Measurements from ENCODE around the gene FAM3C. TPM values are rescaled to one million over a fixed set of nuclear protein-coding genes. Genes with fewer than 3 reads are reported as not detected.

The FAM3C gene
- total and polyA plus RNA-seq, 10 of the 15 experiments (the other 5 are each of a cell fraction or from before 2014, with no cell fraction given): 11.0 to 110 (median 27.8) TPM

DNA sequence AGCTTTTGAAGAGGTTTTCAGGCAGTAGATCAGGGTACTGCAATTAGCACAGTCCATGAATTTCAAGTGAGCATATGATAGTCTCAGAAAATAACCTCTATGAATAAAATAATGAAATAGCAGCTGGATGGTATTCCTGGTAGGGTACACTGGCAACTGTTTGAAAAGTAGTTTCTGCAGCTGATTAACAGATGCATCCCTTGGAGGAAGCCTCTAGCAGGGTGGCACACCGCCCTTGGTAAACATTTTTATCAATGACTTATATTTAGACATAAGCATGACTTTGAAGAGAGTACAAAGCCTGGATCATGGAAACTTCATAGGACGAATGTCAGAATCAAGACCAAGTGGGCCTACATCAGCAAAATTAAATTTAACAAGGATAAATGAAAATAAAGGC, 40.5 kb downstream of the FAM3C start (continued):
- TF ChIP-seq, protein P1, sequence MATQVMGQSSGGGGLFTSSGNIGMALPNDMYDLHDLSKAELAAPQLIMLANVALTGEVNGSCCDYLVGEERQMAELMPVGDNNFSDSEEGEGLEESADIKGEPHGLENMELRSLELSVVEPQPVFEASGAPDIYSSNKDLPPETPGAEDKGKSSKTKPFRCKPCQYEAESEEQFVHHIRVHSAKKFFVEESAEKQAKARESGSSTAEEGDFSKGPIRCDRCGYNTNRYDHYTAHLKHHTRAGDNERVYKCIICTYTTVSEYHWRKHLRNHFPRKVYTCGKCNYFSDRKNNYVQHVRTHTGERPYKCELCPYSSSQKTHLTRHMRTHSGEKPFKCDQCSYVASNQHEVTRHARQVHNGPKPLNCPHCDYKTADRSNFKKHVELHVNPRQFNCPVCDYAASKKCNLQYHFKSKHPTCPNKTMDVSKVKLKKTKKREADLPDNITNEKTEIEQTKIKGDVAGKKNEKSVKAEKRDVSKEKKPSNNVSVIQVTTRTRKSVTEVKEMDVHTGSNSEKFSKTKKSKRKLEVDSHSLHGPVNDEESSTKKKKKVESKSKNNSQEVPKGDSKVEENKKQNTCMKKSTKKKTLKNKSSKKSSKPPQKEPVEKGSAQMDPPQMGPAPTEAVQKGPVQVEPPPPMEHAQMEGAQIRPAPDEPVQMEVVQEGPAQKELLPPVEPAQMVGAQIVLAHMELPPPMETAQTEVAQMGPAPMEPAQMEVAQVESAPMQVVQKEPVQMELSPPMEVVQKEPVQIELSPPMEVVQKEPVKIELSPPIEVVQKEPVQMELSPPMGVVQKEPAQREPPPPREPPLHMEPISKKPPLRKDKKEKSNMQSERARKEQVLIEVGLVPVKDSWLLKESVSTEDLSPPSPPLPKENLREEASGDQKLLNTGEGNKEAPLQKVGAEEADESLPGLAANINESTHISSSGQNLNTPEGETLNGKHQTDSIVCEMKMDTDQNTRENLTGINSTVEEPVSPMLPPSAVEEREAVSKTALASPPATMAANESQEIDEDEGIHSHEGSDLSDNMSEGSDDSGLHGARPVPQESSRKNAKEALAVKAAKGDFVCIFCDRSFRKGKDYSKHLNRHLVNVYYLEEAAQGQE (IDR thresholded peaks at IDR 0.05; ENCODE audit: low read depth, low read length): no peak
- TF ChIP-seq, protein P2, sequence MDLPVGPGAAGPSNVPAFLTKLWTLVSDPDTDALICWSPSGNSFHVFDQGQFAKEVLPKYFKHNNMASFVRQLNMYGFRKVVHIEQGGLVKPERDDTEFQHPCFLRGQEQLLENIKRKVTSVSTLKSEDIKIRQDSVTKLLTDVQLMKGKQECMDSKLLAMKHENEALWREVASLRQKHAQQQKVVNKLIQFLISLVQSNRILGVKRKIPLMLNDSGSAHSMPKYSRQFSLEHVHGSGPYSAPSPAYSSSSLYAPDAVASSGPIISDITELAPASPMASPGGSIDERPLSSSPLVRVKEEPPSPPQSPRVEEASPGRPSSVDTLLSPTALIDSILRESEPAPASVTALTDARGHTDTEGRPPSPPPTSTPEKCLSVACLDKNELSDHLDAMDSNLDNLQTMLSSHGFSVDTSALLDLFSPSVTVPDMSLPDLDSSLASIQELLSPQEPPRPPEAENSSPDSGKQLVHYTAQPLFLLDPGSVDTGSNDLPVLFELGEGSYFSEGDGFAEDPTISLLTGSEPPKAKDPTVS (IDR thresholded peaks at IDR 0.05; ENCODE audit: low read depth, low read length): no peak
- TF ChIP-seq RBBP5 (conservative IDR thresholded peaks at IDR 0.05): no peak
- no peak for TF ChIP-seq CBX5 (IDR thresholded peaks at IDR 0.05; ENCODE audit: low read depth)
- no peak for TF ChIP-seq SMC3 (IDR thresholded peaks at IDR 0.05; ENCODE audit: borderline replicate concordance, low read length)

DNA sequence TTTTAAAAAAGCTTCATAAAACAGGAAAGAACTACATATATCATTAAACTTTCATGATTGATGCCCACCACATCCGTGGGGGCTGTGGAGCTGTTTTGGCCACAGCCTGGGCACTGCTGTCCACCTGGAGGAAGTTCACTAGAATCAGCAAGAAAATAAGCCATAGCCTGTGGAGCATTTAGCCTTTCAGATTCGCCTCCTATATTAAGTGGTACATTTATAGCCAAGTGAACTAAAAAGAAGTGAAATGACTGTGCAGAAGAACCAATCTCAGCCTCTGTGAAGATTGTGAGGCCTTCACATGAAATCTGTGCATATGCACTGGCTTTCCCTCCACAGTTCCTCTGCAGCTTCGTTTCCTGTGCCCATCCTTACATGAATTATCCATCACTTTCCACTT, 43.8 kb downstream of the FAM3C start:
- H3K27ac ChIP-seq (ENCODE audit: control insufficient read depth, insufficient read depth): no peak overlapping the region
- no peaks in the 10 kb centered on the region for H3K9me3 ChIP-seq (replicated peaks; ENCODE audit: control insufficient read depth, insufficient read depth, low read length)
- SMC1A ChIA-PET (ENCODE audit: uncharacterized antibody, unreplicated experiment): interaction anchor here (0.8 to 3.2 kb wide), 13 partner anchors 9 to 224 kb away, joined by 3 to 23 read pairs (median 4); no protein-coding TSS in a partner anchor
- no peak overlapping the region for H3K9ac ChIP-seq (ENCODE audit: control insufficient read depth, insufficient read depth, low read length)
- no peak overlapping the region for H2AFZ ChIP-seq (ENCODE audit: control insufficient read depth, low read depth, low read length)
- 0 out of 2 replicates have a peak, but pooled peaks have one; percentile 17 for TF ChIP-seq IRF4 (IDR thresholded peaks at IDR 0.05; ENCODE audit: low read depth, low read length)
- no peak for TF ChIP-seq LARP7 (IDR thresholded peaks at IDR 0.05)
- 0 out of 2 replicates have a peak, but pooled peaks have one; percentile 18 for TF ChIP-seq JUNB (IDR thresholded peaks at IDR 0.05)
- ATAC-seq: peak; percentile 37
- no peaks in the 10 kb centered on the region for H4K20me1 ChIP-seq (ENCODE audit: control insufficient read depth, insufficient read depth)
- H3K27me3 ChIP-seq (replicated peaks in 1 of 2; ENCODE audit: control insufficient read depth in 2 of 2, insufficient read depth in 2 of 2, low read length in 1 of 2): no peaks in the 10 kb centered on the region
- no peaks in the 10 kb centered on the region for H3K4me1 ChIP-seq (ENCODE audit: control insufficient read depth, insufficient read depth, low read length)
- in situ Hi-C loops (cut with MboI): no loop called here
- WGBS (ENCODE audit: insufficient coverage, insufficient replicate concordance, low lambda C conversion rate, missing lambda C conversion rate): 9% methylated on average over 3 of the region's 3 CpGs
- POLR2A ChIA-PET: interaction anchor here (0.7 to 1.3 kb wide), 2 partner anchors 44 to 178 kb away, joined by 3 read pairs; partner anchors contain the start of gene FAM3C
- no peaks in the 10 kb centered on the region for H3K79me2 ChIP-seq (ENCODE audit: control insufficient read depth, insufficient read depth, low read length)
- intact Hi-C loops (cut with micrococcal nuclease; ENCODE audit: unreplicated experiment): no loop called here
- no TSS peak for BruUV-seq (replicated peaks)
- no peak for FAIRE-seq
- CTCF ChIA-PET: interaction anchor here (0.7 to 4.8 kb wide), 8 partner anchors 9 to 642 kb away, joined by 3 to 19 read pairs (median 4); partner anchors contain the start of gene FAM3C
- H3K36me3 ChIP-seq (ENCODE audit: control insufficient read depth in 2 of 2, insufficient read depth in 2 of 2, low read length in 1 of 2): peaks cover 1 to 5% of the 10 kb centered on the region in 2 experiments; a peak in 1 of 4 replicates
- H3K4me2 ChIP-seq (ENCODE audit: control insufficient read depth, insufficient read depth): no peak overlapping the region
- H3K4me3 ChIP-seq: no peak overlapping the region
- no peak for DNase-seq (ENCODE audit: low read depth, low spot score)
- RAD21 ChIA-PET (ENCODE audit: unreplicated experiment): interaction anchor here (1.2 to 1.5 kb wide), 5 partner anchors 9 to 195 kb away, joined by 3 to 5 read pairs (median 4); no protein-coding TSS in a partner anchor

All from GM12878 (cell line).